GM12878 (cell line): ENCODE data around the gene PLA2G15. TPM values are rescaled to one million over a fixed set of nuclear protein-coding genes. Genes with fewer than 3 reads are reported as not detected.

Source experiments
- CBFB ChIP-seq: IDR thresholded peaks from 2 replicates; pipeline ENCODE4 v1.6.1; 2016; ENCODE audit warnings: antibody characterized with exemption, low read depth
- CHD1 ChIP-seq: IDR thresholded peaks from 2 replicates; pipeline ENCODE4 v1.6.1; 2012; ENCODE audit warnings: low read depth, low read length, improper control_type of control experiment
- E2F4 ChIP-seq: IDR thresholded peaks from 2 replicates; pipeline ENCODE4 v1.6.1; 2012; ENCODE audit warnings: low read depth, low read length, improper control_type of control experiment
- EED ChIP-seq: sonication (generic); IDR thresholded peaks from 2 replicates; pipeline ENCODE4 v1.6.1; 2016; ENCODE audit warnings: antibody characterized with exemption, low read depth
- KLF5 ChIP-seq: fragments of 450-650 bp; IDR thresholded peaks from 2 replicates; pipeline ENCODE4 v1.6.1; 2014; ENCODE audit warnings: mild to moderate bottlenecking; ENCODE audit not compliant: partially characterized antibody
- NFXL1 ChIP-seq: fragments of 450-650 bp; IDR thresholded peaks from 2 replicates; pipeline ENCODE4 v1.6.1; 2017; ENCODE audit warnings: antibody characterized with exemption, mild to moderate bottlenecking, borderline replicate concordance
- NRF1 ChIP-seq: conservative IDR thresholded peaks from 2 replicates; pipeline ENCODE4 v1.6.1; 2011; ENCODE audit warnings: mild to moderate bottlenecking, low read depth, low read length, improper control_type of control experiment
- PML ChIP-seq: IDR thresholded peaks from 2 replicates; pipeline ENCODE4 v1.6.1; 2012; ENCODE audit warnings: low read length, inconsistent platforms
- RCOR1 ChIP-seq: conservative IDR thresholded peaks from 2 replicates; pipeline ENCODE4 v1.6.1; 2012; ENCODE audit warnings: low read depth, low read length, improper control_type of control experiment
- SPI1 ChIP-seq: IDR thresholded peaks from 2 replicates; pipeline ENCODE4 v1.6.1; 2011; ENCODE audit warnings: low read depth, mild to moderate bottlenecking, low read length, moderate library complexity, borderline replicate concordance; ENCODE audit not compliant: insufficient read depth
- TCF12 ChIP-seq: IDR thresholded peaks from 2 replicates; pipeline ENCODE4 v1.6.1; 2011; ENCODE audit warnings: low read depth, mild to moderate bottlenecking, low read length
- ZNF207 ChIP-seq: fragments of 450-650 bp; IDR thresholded peaks from 2 replicates; pipeline ENCODE4 v1.6.1; 2014; ENCODE audit warnings: antibody characterized with exemption, mild to moderate bottlenecking, borderline replicate concordance
- ZNF274 ChIP-seq: IDR thresholded peaks from one replicate; pipeline ENCODE4 v1.8.0; 2011; ENCODE audit not compliant: insufficient read length, insufficient read depth
- polyA plus RNA-seq, 11 experiments: library from polyadenylated mRNA; depleted of rRNA in 4 of 11; unstranded in 6 of 11; stranded (reverse) in 5 of 11; fragments of >200 nt; fragmentation: Nextera tagmentation in 4 of 11; fragmentation: Illumina TruSeq in 1 of 11; extraction: Ambion mirVana in 4 of 11; extraction: Trizol in 1 of 11; gene quantifications; 1 replicate in 1 of 11; 2 replicates in 10 of 11; pipeline versions ENCODE4 v1.2.1 to v1.2.3, GENCODE V29; 2011 to 2016; ENCODE audit warnings: inconsistent platforms in 2 of 11, missing spikeins in 2 of 11, low read depth in 1 of 11
- total RNA-seq, 4 experiments: library from RNA; depleted of rRNA in 3 of 4; stranded (reverse); fragments of >200 nt in 3 of 4; fragmentation: Illumina TruSeq in 1 of 4; extraction: Trizol in 1 of 4; gene quantifications; 2 replicates each; pipeline versions ENCODE4 v1.2.1 to v1.2.3, GENCODE V29; 2013 to 2021
- TF ChIP-seq, protein P1 (sequence below): fragments of 150-350 bp; IDR thresholded peaks from 2 replicates; pipeline ENCODE4 v1.6.1; 2014; ENCODE audit warnings: mild to moderate bottlenecking, low read depth, low read length
- TF ChIP-seq, protein P2 (sequence below): IDR thresholded peaks from 2 replicates; pipeline ENCODE4 v1.6.1; 2012; ENCODE audit warnings: low read depth, low read length, improper control_type of control experiment

The PLA2G15 gene
- total and polyA plus RNA-seq, 10 of the 15 experiments (the other 5 are each of a cell fraction or from before 2014, with no cell fraction given): 0.31 to 9.4 (median 6.8) TPM

- TF ChIP-seq, protein P1, sequence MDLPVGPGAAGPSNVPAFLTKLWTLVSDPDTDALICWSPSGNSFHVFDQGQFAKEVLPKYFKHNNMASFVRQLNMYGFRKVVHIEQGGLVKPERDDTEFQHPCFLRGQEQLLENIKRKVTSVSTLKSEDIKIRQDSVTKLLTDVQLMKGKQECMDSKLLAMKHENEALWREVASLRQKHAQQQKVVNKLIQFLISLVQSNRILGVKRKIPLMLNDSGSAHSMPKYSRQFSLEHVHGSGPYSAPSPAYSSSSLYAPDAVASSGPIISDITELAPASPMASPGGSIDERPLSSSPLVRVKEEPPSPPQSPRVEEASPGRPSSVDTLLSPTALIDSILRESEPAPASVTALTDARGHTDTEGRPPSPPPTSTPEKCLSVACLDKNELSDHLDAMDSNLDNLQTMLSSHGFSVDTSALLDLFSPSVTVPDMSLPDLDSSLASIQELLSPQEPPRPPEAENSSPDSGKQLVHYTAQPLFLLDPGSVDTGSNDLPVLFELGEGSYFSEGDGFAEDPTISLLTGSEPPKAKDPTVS: no peak
- TF ChIP-seq TCF12: no peak
- TF ChIP-seq SPI1: peak; percentile 29; the same call in 1 of the 2 replicates
- no peak for TF ChIP-seq E2F4
- TF ChIP-seq EED: peak; percentile 48; the same call in 1 of the 2 replicates
- 0 out of 2 replicates have a peak, but pooled peaks have one; percentile 12 for TF ChIP-seq NRF1
- TF ChIP-seq CHD1: no peak
- TF ChIP-seq, protein P2, sequence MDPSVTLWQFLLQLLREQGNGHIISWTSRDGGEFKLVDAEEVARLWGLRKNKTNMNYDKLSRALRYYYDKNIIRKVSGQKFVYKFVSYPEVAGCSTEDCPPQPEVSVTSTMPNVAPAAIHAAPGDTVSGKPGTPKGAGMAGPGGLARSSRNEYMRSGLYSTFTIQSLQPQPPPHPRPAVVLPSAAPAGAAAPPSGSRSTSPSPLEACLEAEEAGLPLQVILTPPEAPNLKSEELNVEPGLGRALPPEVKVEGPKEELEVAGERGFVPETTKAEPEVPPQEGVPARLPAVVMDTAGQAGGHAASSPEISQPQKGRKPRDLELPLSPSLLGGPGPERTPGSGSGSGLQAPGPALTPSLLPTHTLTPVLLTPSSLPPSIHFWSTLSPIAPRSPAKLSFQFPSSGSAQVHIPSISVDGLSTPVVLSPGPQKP: no peak
- no peak for TF ChIP-seq ZNF207
- TF ChIP-seq RCOR1: no peak
- TF ChIP-seq CBFB: peak; percentile 10; the same call in 1 of the 2 replicates
- peak; percentile 25; the same call in 1 of the 2 replicates for TF ChIP-seq PML
- TF ChIP-seq NFXL1: no peak
- TF ChIP-seq KLF5: no peak
- no peak for TF ChIP-seq ZNF274
- TF ChIP-seq, all 136 proteins: peak for 12
These were observed 20.1 kb downstream of the PLA2G15 start (continued) for GRCh38 chr16:68265078-68265920.
